MV-4-11 (cell line): ENCODE results near the gene EIF4H.
"Not testable (repeated sequence)": the region's sequence is repeated elsewhere in the genome, so short reads cannot be mapped to it uniquely, and the experiment has no call there.

Experiments
- DNase-seq: peaks from one replicate; lab custom pipeline; 2025; lab: John Stamatoyannopoulos, UW

EIF4H gene

DNA sequence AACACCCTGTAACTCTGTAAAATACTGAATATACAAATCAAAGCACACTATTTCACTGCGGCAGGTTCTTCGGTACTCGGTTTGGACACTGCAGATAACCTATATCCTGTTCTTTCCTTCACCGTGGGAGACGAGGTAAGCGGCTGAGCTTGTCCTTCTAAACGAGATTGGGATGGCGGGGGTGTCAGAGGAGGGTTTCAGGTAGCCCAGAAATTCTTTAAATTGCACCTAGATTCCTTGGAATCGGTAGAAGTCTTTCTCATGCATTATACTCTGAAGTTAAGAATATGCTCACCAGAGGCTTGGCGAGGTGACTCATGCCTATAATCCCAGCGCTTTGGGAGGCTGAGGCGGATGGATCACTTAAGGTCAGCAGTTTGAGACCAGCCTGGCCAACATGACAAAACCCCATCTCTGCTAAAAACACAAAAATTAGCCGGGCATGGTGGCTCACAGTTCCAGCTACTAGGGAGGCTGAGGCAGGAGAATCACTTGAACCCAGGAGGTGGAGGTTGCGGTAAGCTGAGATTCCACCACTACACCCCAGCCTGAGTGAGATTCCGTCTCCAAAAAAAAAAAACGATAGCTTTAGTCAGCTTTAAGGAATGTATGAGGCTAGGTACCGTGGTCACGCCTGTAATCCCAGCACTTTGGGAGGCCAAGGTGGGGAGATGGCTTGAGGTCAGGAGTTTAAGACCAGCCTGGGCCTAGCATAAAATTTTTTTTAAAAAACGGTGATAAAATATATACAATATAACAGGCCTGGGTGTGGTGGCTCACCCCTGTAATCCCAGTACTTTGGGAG is 25.6 kb downstream of the EIF4H start:
- peak; percentile 31 for DNase-seq

DNA sequence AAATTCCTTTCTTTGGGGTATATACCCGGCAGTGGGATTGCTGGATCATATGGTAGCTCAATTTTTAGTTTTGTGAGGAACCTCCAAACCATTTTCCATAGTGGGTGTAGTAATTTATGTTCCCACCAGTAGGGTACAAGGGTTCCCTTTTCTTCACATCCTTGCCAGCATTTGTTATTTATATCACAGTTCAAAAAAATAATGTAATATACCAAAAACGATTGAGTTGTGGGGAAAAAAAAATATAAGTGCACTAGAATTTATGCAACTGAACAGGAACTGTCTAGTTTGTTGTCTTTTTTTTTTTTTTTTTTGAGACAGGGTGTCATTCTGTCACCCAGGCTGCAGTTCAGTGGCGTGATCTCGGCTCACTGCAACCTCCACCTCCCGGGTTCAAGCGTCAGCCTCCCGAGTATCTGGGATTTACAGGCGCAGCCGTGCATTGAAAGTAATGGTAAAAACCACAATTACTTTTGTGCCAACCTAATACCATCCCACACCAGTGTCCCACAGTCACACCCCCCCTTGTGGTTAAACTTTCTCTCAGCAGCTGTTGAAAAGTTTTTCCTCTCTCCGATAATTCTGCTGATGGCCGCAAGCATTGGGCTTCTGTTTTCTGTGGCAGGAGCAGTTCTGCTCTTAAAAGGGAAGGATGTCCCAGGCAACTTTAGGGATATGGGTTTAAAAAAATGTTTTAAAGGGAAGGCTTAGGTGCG is 28.8 kb downstream of the EIF4H start:
- peak; percentile 90 for DNase-seq

DNA sequence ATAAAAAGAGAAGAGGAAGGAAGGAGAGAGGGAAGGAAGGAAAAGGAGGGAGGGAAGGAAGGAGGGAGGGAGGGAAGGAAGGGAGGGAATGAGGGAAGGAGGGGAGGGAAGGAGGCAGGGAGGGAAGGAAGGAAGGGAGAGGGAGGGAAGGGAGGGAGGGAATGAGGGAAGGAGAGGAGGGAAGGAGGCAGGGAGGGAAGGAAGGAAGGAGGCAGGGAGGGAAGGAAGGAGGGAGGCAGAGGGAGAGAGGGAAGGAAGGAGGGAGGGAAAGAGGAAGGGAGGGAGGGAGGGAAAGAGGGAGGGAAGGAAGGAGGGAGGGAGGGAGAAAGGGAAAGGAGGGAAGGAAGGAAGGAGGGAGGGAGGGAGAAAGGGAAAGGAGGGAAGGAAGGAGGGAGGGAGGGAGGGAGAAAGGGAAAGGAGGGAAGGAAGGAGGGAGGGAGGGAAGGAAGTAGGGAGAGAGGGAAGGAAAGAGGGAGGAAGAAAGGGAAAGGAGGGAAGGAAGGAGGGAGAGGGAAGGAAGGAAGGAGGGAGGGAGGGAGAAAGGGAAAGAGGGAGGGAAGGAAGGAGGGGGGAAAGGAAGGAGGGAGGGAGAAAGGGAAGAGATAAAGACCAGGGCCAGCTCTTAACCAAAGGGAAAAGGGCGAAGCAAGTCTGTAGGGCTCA is 29.9 kb downstream of the EIF4H start:
- DNase-seq: no peak

DNA sequence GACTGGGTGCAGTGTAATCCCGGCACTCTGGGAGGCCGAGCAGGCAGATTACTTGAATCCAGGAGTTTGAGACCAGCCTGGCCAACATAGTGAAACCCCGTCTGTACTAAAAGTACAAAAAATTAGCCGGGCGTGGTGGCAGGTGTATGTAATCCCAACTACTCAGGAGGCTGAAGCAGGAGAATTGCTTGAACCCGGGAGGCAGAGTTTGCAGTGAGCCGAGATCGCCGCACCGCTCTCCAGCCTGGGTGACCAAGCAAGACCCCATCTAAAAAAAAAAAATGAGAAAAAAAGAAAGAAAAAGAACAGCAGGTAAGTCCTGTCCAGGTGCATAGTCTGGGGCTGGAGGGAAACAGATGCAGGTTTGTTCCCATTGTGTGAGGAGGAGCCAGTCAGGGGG is 31.9 kb downstream of the EIF4H start:
- not testable (repeated sequence) for DNase-seq

DNA sequence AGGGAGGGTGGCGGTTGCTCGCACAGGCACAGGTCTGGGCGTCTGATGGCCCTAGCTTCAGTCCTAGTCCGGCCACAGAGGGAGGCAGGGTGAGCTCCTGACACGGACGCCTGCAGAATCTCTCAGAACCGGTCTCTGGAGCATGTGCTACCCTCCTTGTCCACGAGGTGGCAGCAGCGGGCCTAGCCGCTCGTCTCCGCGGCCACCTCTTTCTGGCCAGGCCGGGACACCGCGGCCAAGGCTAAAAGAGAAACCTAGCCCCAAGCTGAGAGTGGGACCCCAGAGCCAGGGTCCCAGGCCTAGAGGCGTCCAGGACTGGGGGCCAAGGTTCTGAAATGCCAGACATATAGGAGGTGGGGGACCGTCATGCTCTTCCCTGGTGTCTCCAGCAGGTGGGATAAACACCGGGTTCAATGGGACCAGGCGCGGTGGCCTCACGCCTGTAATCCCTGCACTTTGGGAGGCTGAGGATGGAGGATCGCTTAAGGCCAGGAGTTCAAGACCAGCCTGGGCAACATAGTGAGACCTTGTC is 32.5 kb downstream of the EIF4H start:
- DNase-seq: peak; percentile 62

DNA sequence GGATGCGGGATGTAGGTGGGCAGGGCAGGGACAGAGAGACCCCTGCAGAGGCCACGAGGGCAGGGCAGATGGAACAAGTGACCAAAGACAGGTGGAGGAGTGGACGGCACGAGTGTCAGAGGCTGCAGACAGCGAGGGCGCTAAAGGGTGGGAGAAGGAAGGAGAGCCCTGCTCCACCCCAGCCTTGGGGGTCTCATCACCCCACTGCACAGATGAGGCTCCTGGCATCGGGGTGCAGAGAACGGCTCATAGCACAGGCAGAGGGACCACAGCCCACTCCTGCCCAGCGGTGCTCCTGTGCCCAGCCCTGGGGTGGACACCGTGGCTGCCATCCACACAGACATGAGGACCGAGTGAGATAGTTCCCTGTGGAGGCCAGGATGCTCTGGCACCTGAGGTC is 33.4 kb downstream of the EIF4H start:
- DNase-seq: no peak

DNA sequence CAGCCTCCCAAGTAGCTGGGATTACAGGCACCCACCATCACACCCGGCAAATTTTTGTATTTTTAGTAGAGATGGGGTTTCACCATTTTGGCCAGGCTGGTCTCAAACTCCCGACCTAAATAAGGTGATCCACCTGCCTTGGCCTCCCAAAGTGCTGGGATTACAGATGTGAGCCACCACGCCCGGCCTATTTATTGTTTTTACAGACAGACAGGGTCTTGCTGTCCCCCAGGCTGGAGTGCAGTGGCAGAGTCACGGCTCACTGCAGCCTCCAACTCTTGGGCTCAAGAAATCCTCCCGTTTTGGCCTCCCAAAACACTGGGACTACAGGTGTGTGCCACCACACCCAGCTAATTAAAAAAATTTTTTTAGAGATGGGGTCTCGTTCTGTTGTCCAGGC is 34.1 kb downstream of the EIF4H start:
- DNase-seq: not testable (repeated sequence)

DNA sequence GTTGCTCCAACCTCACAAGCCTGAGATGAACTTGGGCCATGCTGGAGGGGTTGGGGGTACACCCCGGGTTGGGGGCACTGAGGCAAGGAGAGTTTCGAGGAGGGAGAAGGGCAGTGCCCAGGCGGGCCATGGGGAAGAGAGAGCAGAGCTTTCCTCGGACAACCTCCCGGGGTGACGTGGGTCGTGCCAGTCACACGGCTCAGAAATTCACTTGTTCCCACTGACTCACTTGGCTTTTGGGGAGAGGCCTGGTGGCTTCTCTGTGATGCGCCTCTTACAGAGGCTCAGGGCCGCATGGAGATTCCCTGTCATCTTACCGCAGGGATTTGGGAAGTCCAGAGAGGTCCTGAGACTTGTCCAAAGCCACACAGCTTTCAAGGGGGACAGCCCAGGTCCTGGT is 38.5 kb downstream of the EIF4H start:
- peak; percentile 15 for DNase-seq

DNA sequence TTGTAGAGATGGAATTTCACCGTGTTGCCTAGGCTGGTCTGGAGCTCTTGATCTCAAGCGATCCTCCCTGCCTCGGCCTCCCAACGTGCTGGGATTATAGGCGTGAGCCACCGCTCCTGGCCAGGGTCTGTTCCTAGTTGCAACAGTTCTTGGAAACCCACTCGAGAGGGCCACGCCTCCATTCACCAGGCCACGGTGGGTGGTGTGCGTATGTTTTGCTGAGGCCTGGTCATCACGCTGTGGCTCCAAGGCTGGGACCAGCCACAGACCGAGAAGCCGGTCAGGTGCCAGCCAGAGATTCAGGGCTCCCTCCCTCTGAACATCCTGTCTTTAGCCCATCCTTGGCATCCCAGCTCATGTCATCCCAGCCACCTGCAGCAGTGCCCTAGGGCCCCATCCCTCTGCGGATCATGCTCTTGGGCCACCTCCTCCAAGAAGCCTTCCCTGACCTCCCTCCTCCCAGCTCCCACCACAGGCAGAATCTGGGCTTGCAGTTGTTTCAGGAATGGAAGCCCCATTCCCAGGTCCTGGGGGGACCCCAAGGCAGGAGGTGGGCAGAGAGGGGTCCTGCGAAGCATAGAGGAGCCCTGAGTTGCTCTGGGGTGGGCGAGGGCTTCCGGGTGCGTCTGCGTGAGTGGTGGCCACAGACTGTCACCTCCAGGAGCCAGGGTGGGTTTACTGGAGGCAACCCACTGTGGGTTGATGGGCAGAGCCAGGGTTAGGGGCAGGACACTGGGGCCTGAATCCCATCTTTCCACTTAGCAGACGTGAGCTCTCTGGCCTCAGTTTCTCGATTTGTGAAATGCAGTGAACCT is 40.9 kb downstream of the EIF4H start:
- no peak for DNase-seq

DNA sequence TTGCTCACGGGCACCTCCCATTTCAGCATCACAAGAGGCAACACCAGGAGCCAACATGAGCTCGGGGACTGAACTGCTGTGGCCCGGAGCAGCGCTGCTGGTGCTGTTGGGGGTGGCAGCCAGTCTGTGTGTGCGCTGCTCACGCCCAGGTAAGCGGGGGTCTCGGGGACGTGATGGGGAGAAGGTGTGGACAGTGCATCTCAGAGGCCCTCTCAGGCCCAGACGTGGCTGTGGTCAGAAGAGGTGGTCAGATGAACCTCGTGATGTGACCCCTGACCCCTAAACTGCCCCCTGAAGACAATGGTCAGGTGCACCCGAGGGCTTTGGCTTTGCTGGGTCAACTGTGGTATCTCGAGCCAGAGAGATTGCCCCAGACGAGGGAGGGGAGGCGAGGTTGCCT is 41.8 kb downstream of the EIF4H start:
- no peak for DNase-seq

DNA sequence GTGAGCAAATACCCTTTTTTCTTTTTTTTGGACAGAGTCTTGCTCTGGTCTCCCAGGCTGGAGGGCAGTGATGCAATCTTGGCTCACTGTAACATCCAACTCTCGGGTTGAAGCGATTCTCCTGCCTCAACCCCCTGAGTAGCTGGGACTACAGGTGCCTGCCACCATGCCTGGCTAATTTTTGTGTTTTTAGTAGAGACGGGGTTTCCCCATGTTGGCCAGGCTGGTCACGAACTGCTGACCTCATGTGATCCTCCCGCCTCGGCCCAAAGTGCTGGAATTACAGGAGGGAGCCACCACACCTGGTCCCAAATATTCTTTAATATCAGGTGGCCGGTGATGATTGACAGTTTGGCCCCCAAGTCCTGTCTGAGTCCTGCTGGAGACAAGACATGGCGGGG is 42.2 kb downstream of the EIF4H start:
- DNase-seq: peak; percentile 68

DNA sequence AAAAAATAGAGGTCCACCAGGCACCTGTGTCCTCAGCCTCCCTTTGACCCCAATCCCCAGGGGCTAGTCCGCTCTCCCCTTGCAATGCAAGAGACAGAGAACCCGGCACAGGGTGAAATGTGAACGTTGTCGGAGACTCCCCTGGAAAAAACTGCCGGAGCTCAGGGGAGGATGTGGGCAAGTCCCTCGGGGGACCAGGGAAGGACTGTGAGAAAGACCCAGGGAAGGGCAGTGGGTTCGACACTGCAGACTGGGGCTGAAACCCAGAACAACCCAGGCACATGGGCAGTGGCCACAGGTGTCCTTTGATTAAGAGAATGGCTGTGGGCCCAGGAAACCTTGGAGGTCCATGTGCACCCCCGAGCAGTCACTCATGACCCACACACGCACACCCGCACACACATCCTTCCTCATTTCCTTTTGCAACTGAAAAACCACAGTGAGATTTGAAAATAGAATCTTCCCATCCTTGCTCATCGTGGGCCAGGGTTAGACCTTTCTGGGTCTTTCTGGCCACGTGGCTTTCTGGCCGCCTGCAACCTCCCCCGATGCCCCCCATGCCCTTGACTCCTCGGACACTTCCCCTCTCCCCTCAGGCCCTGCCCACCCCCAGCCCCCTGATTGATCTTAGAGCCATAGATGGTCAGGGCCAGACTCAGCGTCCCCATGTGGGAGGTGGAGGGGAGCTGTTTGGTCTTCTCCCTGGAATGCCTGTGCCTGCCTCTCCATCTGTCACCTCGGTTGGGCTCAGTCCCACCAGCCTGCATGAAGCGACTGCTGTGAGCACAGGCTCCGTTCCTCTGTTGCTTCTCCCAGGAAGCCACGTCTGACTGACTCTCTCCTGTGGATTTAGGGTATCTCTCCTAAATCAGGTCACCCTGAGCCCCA is 43.5 kb downstream of the EIF4H start:
- peak; percentile 96 for DNase-seq

DNA sequence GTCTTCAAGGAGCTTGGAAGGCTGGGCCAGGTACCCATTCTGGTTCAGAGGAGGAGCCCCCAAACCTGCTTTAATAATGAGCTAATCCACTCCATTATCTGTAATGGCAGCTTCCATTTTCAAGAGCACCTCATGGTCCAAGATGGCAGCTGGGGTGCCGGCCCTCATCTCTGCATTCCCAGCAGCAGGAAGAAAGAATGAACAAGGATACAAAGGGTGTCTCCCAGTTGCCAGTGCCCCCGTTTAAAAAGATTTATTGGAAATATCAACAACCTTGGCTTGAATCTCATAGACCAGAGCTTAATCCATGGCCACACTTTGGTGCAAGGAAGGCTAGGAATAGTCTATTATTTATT is 44.2 kb downstream of the EIF4H start:
- no peak for DNase-seq

DNA sequence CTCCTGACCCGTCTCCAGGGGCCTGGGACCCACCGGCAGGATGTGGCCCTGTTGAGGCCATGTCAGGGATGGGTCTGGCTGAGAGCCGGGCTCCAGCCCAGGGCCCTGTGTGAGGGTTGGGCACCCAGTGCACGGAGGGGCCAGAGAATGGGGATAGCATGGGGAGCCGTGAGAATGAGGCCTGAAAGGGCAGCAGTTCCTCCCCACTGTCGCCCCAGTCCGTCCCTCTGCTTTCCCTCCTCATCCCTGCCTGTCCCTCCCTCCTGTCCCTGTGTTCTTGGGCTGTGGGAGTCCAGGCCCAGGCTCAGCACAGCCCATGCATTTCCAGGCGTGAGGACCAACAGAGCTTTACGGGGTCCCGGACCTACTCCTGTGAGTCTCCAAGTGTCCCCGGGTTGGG is 45.3 kb downstream of the EIF4H start:
- DNase-seq: no peak

DNA sequence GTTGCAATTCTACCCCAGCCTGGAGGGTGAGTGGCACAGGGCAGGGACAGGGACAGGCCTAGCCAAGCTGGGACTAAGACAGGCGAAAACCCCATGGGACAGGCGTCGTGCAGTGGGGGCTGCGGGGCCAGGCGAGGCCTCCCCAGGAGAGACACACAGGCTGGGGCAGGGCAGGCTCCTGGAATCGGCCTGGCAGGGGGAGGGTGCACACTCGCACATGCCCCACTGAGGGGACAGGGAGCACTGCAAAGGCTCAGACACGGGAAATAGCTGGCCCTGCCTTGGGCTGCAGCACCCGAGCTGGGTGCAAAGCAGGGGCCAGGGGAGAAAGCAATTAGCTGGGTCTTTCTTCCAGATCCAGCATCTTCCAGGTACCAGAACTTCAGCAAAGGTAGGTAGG is 46.1 kb downstream of the EIF4H start:
- no peak for DNase-seq

DNA sequence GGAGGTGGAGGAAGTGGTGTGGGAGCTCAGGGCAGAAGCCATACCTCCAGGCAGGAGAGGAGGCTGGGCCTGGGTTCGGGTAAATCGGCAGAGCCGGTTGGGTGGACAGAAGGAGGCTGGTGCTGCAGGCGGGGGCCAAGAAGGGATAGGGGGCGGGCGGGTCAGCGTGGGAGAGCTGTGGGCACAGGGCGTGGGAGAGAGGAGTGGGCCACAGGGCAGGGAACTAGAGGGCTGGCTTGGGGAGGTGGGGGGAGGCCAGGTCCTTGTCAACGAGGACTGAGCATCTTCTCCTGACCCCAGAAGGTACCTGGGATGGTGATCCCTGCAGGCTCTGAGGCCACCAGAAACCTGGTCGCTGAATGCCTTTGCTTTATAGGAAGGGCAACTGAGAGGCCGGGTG is 47.6 kb downstream of the EIF4H start:
- DNase-seq: no peak

DNA sequence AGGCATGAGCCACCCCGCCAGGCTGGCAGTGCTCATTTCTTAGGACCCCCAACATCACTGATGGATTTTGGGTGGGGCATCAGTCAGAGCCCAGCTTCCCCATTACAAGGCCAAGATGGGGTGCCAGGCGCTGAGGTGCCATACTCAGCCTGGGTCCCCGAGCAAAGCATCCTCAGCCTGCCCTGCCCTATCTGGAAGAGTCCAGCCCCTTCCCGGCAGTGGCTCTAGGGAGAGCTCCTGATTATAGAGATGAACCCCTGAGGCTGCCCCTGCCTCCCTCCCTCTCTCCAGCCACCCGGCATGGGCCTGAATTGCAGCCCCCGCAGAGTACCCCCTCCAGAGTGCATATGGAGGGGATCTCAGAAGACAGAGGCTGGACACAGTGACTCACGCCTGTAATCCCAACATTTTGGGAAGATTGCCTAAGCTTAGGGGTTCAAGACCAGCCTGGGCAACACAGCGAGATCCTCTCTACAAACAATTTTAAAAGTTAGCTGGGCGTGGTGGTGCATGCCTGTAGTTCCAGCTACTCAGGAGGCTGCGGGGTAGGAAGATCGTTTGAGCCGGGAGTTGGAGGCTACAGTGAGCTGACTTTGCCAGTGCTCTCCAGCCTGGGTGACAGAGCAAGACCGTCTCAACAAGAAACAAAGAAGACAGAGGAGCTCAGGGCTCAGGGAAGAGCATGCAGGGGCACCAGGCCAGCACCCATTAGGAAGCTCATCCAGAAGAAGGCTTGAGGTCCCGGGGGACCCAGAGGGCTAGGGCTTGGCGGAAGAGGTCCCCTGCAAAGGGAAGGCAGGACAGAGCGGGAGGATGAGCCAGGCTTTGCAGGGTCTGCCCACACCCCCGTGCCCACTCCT is 48.9 kb downstream of the EIF4H start:
- no peak for DNase-seq

DNA sequence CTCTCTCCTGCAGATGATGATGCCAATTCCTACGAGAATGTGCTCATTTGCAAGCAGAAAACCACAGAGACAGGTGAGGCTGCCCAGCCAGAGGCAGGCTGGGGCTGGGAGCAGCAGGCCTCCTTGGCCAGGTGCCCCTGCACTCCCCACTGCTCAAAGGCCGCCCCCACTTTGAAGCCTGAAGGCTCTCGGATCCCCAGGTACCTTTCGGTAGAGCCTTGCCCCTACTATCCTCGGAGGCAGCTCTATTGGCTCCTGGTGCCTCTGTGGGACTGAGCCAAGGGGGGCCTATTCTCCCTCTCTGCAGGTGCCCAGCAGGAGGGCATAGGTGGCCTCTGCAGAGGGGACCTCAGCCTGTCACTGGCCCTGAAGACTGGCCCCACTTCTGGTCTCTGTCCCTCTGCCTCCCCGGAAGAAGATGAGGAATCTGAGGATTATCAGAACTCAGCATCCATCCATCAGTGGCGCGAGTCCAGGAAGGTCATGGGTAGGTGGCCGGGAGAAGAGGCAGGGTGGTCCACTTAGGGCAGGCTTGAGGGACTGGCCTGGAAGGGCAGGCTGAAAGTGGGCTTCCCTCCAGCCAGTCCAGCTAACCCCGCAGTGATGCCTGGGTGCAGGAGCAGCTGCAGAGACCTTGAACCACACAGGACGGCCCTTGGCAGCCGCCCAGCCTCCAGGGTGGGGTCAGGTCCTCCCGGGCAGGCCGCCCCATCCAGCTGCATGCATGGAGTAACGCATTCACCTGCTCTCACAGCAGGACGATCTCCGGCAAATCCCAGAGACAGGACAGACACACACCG is 49.8 kb downstream of the EIF4H start:
- DNase-seq: no peak

DNA sequence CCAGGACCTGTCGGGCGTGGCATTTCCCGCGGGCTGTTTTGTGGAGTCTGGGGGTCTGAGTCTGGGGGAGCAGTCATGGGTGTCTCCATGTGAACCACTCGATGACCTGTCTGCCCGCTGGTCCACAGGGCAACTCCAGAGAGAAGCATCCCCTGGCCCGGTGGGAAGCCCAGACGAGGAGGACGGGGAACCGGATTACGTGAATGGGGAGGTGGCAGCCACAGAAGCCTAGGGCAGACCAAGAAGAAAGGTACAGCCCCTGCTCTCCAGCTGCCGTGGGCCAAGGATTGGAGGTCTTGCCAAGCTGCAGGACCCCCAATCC is 50.3 kb downstream of the EIF4H start:
- no peak for DNase-seq
